ENCODE data around the gene PRKCSH.
"Not testable (repeated sequence)": the region's sequence is repeated elsewhere in the genome, so short reads cannot be mapped to it uniquely, and the experiment has no call there.

The PRKCSH gene

DNA sequence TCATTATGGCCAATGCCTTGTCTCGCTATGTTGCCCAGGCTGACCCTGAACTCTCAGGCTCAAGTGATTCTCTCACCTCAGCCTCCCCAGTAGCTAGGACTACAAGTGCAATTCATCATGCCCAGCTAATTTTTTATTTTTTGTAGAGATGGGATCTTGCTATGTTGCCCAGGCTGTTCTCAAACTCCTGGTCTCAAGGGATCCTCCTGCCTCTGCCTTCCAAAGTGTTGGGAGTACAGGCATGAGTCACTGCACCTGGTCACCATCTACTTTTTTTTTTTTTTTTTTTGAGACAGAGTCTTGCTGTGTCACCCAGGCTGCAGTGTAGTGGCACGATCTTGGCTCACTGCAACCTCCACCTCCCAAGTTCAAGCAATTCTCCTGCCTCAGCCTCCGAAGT, 39.9 kb downstream of the PRKCSH start:
- DNase-seq (ENCODE audit: low read depth, low spot score): not testable (repeated sequence)

DNA sequence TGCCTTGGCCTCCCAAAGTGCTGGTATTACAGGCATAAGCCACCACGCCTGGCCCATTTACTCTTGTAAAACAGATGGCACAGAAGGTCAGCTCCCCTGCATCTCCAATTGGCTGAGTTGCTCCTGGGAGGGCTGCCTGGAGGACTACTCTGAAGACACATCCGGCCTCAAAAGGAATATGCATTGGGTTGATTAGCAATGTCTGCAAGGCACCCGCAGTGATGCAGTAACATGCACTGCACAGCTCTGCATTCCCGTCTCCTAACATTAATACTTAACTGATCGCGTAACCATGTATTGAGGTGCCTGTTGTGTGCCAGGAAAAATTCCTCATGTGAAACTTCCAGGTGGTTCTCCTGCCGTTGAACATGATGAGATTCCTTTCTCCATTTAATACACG, 40.4 kb downstream of the PRKCSH start:
- DNase-seq (ENCODE audit: low read depth, low spot score): no peak

DNA sequence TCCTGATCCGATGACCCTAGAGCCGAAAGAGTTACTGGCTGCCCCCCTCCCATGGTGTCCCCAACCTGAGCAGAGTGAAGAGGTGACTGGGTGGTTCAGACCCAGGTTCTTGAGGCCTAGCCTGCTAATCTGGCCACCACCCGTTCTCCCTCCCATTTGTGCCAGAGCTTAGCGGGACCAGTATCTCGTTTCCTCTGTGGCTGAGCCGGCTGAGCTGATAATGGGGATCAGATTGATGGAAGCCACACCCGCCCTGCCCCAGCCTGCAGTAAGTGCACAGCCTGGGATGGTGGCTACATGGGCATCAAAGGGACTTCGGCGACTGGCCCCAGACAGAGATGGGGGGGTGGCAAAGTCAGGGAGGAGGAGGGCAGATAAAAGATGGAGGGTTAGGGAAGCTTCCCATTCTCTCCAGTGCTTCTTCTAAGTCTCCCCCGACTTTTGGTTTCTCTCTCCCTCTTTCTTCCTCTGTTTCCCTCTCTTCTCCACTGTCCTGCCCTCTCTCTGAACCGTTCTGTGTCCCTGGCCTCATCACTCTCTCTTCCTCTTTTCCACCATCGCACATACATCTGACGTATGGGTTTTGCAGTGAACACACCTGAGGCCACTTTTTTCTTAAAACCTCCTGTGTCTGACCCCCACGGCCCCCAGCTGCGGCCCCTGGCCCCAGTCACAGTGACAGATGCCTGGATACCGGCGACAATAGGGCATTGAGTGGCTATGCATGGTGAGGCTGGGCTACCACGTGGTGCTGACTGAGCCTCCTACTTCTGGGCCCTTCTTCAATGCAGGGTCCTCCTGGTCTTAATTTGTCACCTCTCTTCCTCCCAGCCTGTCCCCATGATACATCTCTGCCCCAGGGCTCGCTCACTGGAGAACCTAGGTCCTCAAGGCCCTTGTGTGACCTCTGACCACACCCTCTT, 43.0 kb downstream of the PRKCSH start:
- no peak for DNase-seq (ENCODE audit: low read depth, low spot score)

DNA sequence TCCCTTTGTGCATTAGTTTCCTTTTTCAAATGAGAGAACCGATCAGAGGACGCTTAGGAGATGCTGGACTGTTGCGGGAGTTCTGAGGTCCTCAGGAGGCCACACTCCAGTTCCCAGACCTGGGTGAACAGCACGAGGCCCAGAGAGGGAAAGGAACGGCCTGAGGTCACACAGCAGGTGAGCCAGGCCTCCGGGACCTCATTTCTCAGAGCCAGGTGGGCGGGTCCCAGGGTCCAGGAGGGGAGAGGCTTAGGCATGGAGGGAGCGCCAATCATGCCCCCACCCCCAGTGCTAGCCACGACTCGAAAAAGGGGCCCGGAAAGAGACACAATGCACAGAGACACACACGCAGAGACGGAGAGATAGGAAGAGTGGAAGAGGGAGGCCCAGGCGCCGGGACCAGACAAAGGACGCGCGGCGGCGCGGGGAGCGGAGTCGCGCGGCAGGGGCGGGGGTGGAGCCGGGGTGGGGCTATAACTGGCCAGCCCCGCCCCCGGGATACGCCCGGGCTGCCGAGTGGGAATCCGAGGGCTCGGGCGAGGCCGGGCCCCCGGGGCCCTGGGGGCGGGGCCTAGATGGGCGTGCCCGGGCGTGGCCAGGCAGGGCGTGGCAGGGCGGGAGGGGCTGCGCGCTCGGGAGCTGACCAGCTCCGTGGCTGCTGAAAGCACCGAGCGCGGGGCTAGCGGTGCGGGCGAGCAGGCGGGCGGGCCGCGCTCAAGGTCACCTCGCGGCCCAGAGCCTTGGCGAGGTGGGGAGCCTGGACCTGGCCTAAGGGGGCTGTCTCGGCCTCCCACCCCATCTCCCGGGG, 43.9 kb downstream of the PRKCSH start:
- no peak for DNase-seq (ENCODE audit: low read depth, low spot score)

DNA sequence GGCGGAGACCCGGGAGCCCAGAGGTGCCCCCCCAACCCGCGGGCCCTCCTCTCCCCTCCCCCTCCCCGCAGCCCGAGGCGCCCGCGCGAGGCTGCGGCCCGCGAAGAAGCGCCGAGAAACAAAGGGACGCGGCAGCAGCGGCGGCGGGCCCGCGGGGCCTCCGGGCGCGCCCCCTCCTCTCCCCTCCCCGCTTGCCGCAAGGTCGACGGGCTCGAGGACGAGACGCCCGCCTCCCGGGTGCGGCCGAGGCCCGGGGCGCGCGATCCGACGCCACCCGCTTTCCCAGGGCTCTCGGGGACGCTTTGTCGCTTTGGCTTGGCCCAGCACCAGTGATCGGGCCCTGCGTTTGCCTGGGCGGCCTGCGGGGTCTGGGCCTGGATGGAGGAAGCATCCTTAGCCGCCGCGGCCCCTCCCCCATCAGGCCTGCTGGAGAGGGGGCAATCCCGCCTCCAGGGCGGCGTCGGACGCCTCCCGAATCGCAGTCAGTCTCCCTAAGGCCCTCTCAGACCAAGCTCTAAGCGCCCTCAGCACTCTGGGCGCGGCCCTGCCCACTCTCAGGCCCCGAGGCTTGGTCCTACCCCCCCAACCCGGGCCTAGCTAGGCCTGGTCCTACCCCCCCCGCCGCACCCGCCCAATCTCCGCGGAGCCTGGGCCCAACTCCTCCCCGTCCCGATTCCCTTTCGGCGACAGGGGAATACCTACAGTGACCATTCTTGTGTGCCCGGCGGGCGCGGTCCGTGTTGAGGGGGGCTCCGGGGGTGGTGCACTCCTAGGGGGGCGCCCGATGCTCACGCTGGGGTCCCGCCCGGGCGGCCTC, 44.7 kb downstream of the PRKCSH start:
- no peak for DNase-seq (ENCODE audit: low read depth, low spot score)

DNA sequence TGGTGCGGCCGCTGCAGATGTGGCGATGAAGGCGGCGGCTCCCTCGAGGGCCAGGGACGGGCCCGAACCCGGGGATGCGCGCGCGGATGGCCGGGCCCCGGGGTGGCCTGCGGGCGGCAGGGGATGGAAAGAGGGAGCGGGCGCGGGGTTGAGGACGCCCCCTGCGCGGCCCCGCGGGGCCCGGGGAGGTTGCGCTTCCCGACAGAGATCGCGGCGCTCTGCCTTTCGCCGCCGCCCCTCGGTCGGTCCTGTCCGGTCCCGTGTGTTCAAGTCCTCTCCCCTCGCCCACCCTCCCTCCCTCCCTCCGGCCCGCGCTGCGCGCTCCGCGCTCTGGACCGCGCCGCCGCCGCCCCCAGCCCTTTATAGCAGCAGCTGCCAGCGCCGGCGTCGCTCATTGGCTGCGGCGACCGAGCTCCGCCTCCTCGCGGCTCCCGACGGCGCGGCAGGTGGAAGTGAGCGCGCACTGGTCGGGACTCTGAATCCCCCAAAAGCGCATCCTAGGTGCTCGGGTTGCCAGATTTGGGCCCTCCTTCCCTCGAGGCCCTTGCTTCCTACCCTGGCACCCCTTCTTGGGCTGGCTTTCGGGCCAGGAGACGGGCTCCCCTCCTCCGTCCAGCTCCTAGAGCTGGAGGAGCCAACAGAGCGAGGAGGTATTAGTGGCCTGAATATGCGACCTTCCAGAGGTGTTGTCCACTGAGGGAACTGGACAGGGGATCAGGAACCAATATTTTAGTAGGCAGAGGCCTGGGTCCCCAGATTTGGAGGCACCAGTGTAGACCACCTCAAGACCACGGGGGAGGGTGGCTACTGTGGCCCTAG, 45.5 kb downstream of the PRKCSH start, which contains the start of gene ELAVL3:
ELAVL3 (minus strand) TSS at position 332 of the 819 bp plus-strand sequence. CDS start 438 bp downstream, outside the sequence.
- DNase-seq (ENCODE audit: low read depth, low spot score): no peak

DNA sequence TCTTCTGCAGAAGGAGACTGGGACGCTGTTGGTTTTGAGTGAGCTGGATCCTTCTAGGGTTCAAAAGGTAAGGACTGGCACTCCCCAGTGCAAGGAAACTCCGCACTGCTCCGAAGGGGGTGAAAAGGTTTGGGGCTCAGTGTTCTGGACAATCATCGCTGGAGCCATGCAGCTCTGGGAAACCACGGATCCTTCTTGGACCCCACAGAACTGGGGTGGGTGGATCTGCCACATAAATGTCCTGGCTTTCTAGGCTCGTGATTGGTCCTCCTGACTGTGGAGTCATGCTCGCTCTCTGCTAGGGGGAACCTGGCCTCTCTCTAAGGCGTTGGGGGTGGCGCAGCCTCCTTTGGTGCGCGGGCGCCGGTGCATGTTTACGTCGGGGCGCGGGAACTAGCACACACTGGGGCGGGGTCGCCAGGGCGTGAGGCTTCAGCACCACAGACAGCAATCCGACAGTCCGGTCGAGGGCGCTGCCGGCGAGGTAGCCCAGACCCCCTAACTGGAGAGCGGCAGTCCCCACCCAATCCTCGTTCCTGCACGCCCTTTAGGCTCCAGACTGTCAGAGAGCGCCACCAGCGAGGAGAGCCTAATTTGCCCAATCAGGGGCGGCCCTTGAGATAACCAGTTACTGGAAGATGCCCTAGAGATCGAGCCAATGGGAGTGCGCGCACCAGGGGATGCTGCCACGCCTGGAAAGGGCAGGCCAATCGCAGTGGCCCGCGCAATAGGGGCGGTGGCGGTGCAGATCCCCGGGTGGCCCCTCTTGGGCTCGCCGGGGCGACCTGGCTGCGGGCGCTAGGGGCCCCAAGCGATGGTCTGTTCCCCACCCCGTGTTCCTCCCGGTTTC, 46.3 kb downstream of the PRKCSH start:
- no peak for DNase-seq (ENCODE audit: low read depth, low spot score)

DNA sequence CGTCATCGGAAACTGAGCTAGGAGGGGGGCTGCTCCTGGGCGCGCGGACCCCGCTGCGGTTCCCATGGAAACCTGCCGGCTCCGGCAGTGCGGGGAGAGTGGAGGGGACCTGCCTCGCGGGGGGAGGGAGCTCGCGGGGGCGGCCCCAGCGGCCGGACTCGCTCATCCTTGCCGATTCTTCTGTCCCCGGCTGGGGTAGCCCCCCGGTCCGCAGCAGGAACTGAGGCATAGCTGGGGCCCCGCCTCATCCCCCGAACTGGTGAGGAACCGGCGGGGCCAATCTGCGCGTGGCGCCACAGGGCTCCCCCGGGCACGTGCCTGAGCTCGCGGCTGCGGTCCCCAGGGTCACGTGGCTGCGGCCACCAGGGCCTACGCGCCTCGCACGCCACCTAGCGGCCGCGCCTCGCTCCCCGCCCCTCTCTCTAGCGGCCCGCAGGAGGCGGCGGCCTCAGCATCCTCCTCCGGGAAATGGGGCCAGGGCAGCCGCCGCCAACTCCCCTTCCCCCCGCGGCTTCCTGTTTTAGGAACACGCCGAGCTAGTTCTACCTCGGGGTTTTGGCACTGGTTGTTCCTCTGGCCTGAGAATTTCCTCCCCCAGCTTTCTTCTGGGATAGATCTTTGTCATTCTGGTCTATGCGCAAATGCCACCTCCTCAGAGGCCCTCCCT, 47.1 kb downstream of the PRKCSH start:
- no peak for DNase-seq (ENCODE audit: low read depth, low spot score)

DNA sequence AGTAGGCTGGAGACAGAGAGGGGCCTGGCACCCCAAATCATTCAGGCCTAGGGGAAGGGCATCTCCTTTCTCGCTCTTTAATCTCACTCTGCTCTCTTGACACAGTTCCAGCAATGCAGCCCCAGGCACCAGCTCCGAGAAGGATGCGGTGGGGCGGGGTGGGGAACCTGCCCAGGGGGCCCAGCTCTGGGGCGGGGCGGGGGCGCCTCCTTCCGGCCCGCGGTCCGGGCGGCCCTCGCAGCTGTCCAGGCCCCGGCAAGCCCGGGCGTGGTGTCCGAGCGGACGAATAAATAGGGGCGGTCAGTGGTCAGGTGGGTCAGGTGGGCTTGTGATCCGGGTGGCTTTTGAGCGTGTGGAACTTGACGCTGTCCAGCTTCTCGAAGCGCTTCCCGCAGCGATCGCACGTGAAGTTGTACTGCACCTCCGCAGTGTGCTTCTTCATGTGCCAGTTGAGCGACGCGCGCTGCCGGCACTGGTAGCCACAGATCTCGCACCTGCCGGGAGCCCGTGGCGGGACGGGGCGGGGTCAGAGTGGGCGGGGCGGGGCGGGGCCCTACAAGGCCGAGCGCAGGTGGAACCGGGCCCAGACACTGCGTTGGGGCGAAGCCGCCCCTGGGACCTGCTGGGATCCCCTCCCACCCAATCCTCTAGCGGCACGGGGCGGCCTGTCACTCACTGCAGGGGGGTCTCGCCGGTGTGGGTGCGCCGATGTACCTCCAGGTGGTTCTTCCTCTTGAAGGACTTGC, 48.1 kb downstream of the PRKCSH start:
- DNase-seq (ENCODE audit: low read depth, low spot score): no peak

DNA sequence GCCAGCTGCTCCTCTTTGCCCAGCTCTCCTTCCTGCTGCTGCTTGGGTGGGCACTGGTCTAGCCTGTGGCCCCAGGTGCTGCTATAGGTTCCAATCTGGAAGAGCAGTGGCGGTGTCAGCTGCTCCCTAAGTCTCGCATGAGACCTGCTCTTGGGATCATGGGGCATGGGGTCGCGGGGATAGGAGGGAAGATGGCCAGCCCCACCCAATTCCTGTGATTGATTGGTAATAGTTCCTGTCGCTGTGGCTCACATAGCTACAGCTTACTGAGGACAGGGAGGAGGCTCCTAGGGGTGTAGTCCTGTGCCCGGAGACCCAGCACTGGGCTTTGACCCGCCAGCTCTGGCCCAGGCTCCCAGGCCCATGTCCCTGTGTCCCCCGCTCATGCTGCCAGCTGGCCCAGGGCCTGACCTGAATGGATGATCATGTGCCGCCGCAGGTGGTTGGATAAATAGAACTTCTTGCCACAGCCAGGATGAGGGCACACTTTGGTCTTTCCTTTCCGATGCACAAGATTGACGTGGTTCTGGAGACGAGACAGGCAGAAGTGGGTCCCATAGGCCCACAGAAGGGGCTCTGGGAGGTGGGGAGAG, 49.9 kb downstream of the PRKCSH start:
- no peak for DNase-seq (ENCODE audit: low read depth, low spot score)

DNA sequence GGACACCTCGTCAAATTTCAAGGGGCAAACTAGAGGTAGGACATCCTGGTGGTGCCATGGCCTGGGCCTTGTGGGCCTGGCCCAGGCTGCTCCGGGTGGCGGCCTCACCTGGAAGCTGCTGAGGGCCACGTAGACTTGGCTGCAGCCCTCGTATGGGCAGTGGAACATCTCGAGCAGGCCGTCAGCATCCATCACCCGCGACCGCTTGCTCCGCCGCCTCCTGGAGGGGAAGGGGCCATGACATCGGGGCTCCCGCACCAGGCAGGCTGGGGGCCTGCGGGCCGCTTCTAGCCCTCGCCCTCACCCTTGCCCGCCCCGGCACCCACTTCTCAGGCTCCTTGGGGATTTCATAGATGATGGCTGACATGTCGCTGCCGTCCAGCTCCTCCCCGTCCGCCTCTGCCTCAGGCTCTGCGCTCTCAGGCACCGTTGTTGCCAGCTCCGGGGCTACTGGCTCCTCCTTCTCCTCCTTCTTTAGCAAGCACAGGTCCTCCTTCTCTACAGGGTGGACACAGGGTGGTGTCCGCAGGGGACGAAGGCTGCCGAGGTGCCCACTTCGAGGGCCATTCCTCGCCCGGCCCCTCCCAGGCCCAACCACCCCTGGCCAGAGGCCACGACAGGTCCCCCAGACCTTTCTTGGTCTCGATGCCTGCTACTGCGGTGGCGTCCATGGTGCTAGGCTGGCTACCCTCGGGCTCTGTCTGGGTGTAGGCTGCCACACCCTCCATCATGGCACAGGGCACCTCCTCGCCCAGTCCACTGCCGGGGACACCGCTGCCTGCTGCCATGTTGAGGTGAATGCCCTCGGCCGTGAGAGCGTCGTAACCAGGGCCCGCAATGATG, 51.4 kb downstream of the PRKCSH start:
- no peak for DNase-seq (ENCODE audit: low read depth, low spot score)

DNA sequence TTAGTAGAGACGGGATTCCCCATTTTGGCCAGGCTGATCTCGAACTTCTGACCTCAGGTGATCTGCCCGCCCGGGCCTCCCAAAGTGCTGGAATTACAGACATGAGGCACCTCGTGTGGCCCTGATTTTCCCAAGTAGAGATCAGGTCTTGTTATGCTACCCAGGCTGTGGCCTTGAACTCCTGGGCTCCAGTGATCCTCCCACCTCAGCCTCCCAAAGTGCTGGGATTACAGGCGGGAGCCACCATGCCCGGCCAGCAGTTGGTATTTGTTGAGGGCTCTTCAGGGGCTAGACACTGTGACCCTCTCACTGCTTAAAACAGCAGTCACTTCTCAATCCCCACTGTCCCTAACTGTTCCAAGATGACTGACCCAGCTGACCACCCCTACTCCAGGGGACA, 53.9 kb downstream of the PRKCSH start:
- no peak for DNase-seq (ENCODE audit: low read depth, low spot score)

DNA sequence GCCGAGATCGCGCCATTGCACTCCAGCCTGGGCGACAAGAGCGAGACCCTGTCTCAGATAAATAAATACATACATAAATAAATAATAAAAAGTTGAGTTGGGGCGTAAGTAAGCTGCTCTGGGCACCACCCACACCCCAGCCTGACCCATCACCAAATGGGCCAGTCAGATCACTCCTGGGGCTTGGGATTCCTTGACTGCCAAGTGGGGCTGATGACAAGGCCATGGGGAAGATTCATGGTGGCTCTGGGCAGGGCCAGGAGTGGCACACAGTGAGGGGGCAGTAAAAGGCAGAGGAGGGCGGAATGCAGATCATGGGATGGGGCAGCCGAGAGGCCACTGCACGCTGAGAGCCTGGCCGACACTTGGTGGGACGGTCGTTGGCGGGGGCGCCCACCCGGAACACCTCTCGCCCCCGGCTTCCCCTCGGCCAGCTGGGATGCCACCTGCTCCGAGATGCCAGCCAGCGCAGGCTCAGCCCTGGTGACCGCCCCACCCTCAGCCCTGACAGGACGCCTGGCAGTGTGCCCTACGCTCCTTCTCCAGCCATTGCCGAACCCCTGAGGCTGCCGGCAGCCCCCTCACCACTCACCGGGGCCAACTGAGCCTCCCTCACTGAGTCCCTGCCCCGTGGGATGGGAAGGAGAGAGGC, 59.3 kb downstream of the PRKCSH start:
- DNase-seq (ENCODE audit: low read depth, low spot score): no peak

DNA sequence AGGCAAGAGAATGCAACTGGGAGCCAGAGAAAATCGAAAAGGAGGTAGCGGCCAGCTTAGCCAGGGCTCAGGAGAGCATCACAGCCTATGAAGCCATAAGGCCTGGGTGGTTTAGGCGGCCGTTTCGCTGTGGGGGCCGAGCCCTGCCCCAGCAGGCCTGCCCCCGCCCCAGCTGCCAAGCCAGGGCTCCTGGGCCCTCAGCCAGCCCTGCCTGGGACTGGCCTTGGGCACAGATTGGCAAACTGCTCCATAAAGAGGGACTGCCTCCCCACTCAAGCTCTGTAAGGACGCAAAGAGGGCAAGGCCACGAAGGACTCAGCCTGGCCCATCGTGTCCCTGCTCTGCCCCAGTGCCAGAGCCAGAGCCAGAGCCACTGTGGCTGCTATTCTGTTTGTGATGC, 60.0 kb downstream of the PRKCSH start:
- DNase-seq (ENCODE audit: low read depth, low spot score): no peak

DNA sequence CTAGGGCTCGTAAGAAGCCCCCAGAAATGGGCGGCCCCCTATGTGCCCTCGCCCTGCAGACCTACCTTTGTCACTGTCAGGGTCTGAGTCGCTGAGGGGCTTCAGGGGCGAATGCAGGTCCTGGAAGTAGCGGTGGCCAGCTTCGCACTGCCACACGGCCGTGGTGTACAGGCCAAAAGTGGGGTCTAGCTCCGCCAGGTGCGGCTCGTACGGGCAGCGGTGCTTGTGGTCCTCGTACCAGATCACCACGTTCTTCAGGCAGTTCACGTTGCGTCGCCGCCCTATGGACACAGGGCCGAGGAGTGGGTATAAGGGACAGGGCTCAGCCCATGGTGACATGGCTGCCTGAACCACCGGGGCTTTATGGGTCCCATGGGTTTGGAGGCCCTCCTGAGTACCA, 60.5 kb downstream of the PRKCSH start:
- no peak for DNase-seq (ENCODE audit: low read depth, low spot score)

DNA sequence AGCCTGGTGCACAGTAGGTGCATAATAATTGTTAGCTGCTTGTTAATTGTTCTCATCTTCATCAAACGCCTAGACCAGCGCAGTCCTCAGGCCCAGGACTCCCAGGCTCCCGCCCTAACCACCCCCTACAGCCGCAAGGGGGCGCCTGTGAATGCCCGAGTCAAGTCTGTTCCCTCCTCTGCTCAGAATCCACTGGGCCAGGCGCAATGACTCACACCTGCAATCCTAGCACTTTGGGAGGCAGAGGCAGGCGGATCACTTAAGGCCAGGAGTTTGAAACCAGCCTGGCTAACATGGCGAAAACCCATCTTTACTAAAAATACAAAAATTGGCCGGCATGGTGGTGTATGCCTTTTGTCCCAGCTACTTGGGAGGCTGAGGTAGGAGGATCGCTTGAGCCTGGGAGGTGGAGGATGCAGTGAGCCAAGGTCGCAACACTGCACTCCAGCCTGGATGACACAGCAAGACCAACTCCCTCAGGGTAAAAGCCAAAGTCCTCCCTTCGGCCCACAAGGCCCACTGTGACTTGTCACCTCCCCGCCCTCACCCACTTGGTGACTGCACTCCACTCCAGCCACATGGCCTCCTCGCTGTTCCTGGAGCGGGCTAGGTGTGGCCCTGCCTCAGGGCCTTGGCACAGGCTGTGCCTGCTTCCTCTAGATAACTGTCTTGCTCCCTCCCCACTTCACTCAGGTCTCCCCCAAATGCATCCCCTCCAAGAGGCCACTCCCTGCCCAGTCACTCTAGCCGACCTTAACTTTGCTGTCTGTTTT, 61.1 kb downstream of the PRKCSH start:
- DNase-seq (ENCODE audit: low read depth, low spot score): no peak

All from iPS DF 19.7 (cell line).